ENCODE measurements around the gene KCNQ1. TPM values are rescaled to one million over a fixed set of nuclear protein-coding genes. Genes with fewer than 3 reads are reported as not detected.

KCNQ1 gene
- total RNA-seq, 1 experiment from 2014 or later: 2.3 TPM

- TF ChIP-seq CTCF (conservative IDR thresholded peaks at IDR 0.05): no peak
- no peak overlapping the region for H3T11ph ChIP-seq (ENCODE audit: low read length)
- peaks cover 0 to under 1% of the 10 kb centered on the region in 2 experiments; a peak in 1 of 4 replicates for H3K4me1 Mint-ChIP-seq
- no peak overlapping the region for H2BK120ac ChIP-seq (ENCODE audit: low read depth, low read length, poor library complexity, severe bottlenecking)
- no peak overlapping the region for H3K27ac ChIP-seq (ENCODE audit: insufficient read length, low read depth, low read length)
- peaks cover 95% of the 10 kb centered on the region for H3K27me3 Mint-ChIP-seq (ENCODE audit: low read depth)
- no peaks in the 10 kb centered on the region for H4K20me1 ChIP-seq (ENCODE audit: control insufficient read depth, insufficient read depth, insufficient read length)
- no peaks in the 10 kb centered on the region for H3K36me3 Mint-ChIP-seq (ENCODE audit: insufficient read depth in 1 of 3, low read depth in 3 of 3)
- no peak overlapping the region for H2BK20ac ChIP-seq (ENCODE audit: low read depth, low read length, poor library complexity, severe bottlenecking)
- no peaks in the 10 kb centered on the region for H3K79me1 ChIP-seq (ENCODE audit: insufficient read depth, low read depth, low read length, poor library complexity, severe bottlenecking)
- H3K4me3 Mint-ChIP-seq: no peak overlapping the region
- no peak overlapping the region for H2AK5ac ChIP-seq (ENCODE audit: insufficient read length, low read length)
- H3K56ac ChIP-seq (ENCODE audit: insufficient read length, low read depth, low read length): no peak overlapping the region
- no peaks in the 10 kb centered on the region for H3K23me2 ChIP-seq (ENCODE audit: insufficient read length, low read depth, low read length, poor library complexity, severe bottlenecking)
- no peak overlapping the region for H2AFZ ChIP-seq (ENCODE audit: low read length)
- no peaks in the 10 kb centered on the region for H3K9me3 ChIP-seq (ENCODE audit: control insufficient read depth, low read depth, low read length)
- H3K4me2 ChIP-seq (ENCODE audit: insufficient read depth, insufficient read length, low read length): no peak overlapping the region
- H4K5ac ChIP-seq (ENCODE audit: insufficient read length, low read depth, low read length): no peak overlapping the region
- no peak for DNase-seq
- H3K27me3 ChIP-seq (ENCODE audit: insufficient read depth, low read length): peaks cover 2% of the 10 kb centered on the region; the same call in 1 of the 2 replicates
- H3K4me1 ChIP-seq (ENCODE audit: insufficient read depth, low read length): no peaks in the 10 kb centered on the region
- no peak overlapping the region for H3K27ac Mint-ChIP-seq
- H2BK15ac ChIP-seq (ENCODE audit: low read depth, low read length): no peak overlapping the region
- H2BK12ac ChIP-seq (ENCODE audit: insufficient read length, low read depth, low read length): no peak overlapping the region
- no peak overlapping the region for H4K91ac ChIP-seq (ENCODE audit: insufficient read length, low read depth, low read length)
- no peaks in the 10 kb centered on the region for H3K79me2 ChIP-seq (ENCODE audit: insufficient read depth, low read length)
- no peak overlapping the region for H3K9ac ChIP-seq (ENCODE audit: extremely low read depth, insufficient read length, low read length)
- no peak overlapping the region for H3K4ac ChIP-seq (ENCODE audit: low read depth, low read length)
- H4K8ac ChIP-seq (replicated peaks; ENCODE audit: insufficient read length, low read depth, low read length): no peak overlapping the region
- no peak overlapping the region for H3K14ac ChIP-seq (ENCODE audit: insufficient read depth, low read length)
- H2BK5ac ChIP-seq (ENCODE audit: insufficient read length, low read length): no peak overlapping the region
- no peaks in the 10 kb centered on the region for H3K9me3 Mint-ChIP-seq
- no CpG with 5 or more reads among the region's 12 CpGs for WGBS (ENCODE audit: extremely low coverage, insufficient read length, low lambda C conversion rate)
- H3K23ac ChIP-seq (ENCODE audit: insufficient read length, low read depth, low read length): no peak overlapping the region
- H3K18ac ChIP-seq (ENCODE audit: insufficient read length, low read depth, low read length): no peak overlapping the region
Measured at GRCh38 chr11:2538951-2539350, 94.1 kb downstream of the KCNQ1 start.

All from H9 (cell line).